Activated T-helper 1 cell treated with anti-CD3 and anti-CD28 coated beads, Interleukin-2, amount 50 U/mL, for 16 hours (primary cell): ENCODE data around the gene SOD3.

ENCODE experiments used
- DNase-seq, 2 donors: peaks; one replicate each; pipeline ENCODE4 v3.0.0-alpha.2; 2020; ENCODE audit warnings: low read depth in 1 of 2, low spot score in 1 of 2

The SOD3 gene

DNA sequence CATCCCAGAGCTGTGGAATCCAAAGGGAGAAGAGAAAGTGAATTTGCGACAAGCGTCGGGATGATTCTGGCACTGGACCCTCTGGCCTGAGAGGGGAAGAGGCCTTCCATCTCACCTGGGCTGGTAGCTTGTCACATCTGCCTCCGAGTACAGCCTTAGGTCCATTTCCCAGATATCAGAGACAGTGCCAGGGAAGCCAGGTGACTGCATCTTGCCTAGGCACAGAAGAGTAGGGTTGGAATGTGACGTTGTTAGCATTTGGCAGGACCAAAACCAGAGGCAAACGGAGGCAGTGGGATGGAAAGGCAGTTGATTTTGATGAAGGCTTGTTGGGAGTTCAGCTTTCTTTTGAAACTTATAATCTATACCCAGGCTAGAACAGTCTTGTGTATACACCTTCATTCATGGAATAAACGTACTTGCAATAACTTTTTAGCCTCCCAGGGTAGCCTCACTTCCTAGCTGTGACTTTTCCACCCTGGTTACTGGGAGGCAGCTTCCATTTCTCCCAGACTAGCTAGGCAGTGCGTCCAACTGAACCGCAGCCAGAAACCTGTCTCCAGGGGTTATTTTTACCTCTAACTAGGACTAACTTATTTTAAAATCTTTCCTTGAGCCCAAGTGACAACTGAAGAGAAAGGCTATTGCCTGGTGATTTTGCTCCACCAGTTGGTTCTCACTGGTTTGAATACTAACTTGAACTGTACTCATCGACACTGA lies 5.9 kb downstream of the SOD3 start:
- no peak for DNase-seq

DNA sequence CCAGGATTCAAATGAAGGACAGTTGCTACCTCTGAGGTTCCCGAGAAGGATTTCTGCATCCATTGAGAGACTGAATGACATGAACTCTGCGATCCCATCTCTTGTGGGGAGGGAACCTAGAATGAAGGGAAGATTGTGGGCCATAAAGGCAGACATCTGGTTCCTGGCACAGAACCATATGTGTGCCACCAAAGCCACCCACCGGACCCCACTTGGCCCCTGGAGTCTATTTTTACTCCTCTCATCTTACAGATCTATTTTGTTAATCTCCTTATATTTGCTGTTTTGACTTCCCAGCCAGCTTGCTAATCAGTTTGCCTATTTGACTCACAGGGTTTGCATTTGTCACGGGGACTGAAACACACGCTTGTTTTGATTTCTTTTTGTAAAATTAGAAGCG lies 7.3 kb downstream of the SOD3 start:
- no peak for DNase-seq

DNA sequence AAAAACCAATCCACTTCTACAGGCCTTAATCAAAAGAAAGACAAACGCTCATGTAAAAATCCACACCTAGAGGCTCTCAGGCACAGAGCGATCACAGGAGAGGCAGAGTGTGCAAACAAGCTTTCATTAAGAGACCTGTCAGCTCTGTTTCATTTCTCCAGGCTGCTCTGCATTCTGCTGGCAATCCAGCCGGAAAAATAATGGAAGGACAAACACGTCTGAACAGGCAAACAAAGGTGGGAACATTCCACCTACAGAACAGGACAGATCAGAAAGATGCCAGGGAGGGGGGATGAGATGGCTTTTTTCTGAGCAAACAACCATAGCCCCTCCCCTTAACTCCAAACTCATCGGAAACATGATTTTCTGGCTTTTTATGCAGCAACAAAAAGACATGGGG lies 9.7 kb downstream of the SOD3 start:
- DNase-seq = no peak

DNA sequence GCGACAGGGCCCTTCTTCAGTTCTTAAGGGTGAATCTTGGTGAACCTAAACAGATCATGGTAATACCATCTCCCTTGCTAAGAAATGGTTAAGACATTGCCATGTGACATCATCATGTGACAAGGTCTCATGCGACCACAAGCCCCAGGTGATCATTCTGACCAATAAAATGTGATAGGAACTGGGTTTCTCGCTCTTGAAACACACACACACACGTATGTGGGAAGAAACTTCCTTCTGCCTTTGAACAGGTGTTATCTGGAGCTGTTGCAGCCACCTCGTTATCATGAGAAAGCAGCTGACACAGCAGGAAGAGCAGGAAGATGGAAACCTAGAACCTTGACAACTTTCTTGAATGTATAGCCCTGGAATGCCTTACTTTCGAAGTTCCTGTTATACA lies 10.2 kb downstream of the SOD3 start:
- DNase-seq = no peak

DNA sequence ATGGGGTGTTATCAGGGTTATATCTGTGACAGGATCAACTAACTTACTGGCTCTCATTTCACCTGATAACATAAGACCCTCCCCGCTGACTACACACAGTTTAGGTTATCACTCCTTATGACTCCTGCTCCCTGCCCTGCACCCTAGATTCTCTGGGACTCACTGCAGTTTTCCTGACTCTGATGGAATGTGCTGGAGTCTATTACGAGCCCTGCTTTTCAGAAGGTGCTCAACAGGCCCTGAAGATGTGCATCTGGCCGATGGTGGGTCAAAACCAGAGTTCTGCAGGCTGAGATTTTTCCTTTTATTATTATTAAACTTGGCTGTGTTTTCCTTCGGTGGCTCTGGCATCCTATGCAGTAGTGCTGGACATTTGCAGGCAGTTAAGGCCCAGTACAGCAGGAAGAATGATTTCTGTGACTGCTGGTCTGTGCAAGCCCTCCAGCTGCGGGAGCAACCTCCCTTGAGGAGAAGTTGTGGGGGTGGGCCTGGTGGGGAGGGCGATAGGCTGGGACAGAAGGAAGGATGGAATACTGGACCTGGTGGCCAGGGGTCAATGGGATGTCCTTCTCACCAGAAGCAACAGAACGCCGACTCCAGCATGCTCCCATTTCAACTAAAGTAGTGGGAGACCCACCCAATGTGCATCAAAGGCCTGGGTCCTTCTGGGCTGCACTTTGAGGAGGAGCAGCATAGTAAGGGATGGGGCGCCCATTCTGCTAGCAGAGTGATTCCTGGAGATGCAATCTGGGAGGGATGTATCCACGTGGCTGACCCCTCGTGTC lies 11.0 kb downstream of the SOD3 start:
- no peak for DNase-seq

DNA sequence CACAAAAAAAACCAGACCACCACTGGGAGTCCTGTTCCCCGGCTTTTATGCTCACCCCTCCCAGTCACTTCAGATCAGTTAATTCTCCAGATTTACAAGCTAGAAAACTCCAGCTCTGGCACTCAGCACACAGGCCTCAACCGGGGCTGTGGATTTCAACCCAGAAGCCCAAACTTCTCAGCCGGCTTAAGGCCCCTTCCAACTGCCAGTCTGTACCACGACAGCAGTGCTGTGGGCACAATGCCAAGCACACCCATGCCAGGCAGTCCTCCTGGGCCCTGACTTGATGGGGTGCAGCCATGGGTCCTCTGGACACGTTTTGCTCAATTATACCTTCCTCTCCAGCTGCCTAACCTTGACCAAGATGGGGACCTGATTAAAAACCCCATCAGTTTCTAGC lies 12.2 kb downstream of the SOD3 start:
- DNase-seq = no peak

DNA sequence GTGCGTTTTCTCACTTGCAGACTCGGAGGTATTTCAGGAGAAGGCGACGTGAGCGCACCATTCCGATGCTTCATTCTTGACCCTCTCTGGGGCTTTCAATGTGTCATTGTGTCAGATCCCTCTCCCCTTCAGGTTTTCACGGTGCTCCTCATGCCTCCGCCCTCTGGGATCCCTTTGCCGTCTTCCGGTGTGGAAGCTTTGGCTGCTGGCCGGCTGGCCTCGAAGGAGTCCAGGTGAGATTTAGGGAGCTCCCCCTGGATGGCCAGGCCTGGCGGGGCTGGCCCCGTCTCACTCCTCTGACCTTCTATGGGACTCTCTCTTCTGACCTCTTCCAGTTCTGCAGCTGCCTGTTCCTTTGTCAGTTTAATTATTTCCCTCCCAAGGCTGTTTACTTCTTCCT lies 12.9 kb downstream of the SOD3 start:
- DNase-seq = no peak

DNA sequence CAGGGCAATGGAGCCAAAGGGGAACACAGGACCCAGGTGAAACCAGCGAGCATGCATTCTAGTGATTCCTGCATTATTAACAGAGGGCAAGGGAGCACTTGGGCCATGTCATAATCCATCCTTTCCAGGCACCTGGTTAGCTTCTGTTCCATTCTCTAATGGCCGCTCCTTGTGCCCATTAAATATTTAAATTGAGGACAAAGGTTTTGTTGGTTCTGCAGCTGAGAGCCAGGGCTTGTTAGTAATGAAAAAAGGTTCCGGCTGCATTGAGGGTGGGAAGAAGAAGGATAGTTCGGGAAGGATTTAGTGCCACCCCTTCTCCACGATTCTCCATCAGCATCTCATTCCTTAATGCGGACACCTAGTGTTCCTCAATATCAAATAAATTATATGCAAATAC lies 13.6 kb downstream of the SOD3 start:
- DNase-seq = no peak

DNA sequence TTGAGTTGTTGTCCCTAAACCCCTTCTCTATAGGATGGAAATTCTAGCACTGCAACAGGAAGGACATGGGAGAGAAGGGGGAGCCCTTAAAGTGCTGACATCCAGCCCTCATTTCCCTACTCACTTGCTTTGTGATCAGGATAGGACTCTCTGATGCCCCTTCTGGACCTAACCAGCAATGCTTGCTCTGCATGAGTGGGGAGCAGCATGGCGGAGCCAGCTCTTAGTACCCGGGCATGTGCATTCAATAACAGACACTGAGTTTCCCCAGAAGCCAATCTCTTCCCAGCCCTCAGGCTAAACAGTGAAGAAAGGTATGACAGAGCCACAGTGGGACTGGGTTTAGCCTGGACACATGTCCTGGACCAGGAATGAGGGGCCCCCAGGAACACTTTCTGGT lies 14.0 kb downstream of the SOD3 start:
- DNase-seq = no peak

DNA sequence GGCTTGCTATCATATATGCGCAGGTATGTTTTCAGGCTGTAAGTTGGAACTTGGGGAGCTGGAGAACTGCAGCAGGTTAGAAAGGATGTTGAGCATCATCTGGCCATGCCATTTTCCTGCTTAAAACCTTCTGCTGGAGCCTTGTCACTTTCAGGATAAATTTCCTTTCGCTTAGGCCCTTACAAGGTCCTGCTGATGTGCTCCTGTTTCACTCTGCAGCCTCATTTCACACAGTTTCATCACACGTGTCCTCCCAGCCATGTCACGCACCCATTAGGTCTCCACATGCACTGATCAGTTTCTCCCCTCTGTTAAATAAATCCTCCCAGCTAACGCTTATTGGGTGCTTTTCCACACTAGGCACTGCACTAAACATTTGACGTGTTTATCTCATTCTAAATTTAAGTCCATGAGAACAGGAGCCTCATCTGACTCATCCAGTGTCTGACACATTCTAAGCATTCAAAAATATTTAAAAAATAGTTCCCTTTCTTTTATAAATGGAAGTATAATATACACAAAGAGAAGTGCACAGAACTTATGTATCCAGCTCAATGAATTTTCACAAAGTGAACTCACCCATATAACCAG lies 14.5 kb downstream of the SOD3 start:
- no peak for DNase-seq

DNA sequence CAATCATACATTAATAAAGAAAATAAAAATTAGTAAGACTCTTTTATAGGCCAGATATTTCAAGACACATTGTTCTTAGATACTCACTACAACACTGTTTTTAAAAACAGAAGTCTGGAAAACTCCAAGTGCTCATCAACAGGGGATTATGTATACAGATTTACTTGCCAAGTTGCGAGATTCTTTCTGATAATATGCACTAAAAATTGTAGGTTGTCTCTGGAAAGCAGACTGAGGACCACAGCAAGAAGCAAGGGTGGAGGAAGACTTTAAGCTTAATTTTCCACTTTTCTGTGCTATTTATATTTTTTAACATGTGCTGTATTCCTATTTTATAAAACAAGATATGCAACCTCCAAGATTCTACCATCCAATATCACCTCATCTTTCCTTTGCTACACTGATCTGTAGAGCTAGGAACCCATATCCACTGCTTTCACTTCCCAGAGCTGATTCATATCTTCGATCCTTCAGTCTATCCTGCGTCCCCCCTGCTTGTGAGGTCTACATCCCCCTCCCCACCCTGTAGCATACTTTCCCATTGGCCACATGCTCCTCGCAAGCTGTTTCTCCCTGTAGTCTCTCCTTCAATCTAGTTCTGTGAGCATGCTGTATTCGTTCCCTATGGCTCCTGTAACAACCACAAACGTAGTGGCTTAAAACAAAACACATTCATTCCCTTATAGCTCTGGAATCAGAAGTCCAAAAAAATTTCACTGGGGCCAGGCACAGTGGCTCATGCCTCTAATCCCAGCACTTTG lies 15.7 kb downstream of the SOD3 start:
- DNase-seq = no peak

DNA sequence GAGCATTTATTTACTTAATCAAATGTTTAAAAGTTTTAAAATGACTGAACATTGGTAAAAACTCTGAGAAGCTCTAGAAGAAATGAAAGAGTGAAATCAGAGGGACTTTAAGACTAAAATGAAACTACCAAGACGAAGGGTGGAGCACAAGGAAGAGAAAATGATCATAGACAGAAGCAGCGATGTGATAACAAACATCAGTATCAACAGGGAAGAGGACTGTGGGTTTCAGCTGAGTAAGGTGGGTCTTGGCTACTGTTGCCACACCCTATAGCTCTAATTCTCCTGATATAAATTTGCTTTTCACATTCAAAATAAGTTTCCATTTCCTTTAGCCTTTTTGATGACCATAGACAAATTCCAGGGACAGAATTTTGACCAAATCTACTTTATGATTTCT lies 18.4 kb downstream of the SOD3 start:
- DNase-seq = no peak

DNA sequence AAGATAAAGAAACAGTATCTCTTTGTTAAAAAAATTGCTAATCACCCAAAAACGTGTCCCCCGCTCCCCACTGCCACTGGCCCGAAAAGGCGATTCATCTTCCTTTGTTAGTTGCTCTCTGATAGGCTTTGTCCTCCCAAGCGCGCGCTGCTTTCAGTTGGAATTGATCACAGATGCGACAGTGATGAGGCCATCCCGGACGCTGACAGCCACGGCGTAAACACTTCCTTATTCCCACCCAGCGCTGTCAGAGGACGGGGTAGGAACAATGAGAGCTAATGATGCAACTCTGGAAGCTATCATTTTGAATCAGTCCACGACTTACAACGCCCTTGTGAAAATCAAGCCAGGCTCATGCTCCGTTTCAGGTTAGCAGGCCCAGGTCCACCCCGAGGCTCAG lies 21.4 kb downstream of the SOD3 start:
- DNase-seq = no peak

DNA sequence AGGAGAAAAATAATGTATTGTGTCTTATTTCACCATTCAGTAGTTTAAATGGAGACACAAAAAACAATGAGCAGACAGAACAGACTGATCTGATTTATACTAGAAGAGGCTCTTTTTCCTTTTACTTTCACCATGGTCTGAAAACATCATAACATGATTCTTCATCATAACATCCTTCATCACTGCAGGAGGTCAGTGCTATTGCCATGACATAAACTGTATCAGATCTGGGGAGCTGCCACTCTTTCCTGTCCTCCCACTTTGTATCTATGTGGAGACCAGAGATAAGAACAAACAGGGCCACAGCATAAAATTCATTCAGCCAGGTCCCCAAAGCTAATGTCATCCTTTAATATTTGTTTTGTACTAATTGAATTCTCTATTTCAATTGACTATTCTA lies 25.2 kb downstream of the SOD3 start:
- DNase-seq = no peak

DNA sequence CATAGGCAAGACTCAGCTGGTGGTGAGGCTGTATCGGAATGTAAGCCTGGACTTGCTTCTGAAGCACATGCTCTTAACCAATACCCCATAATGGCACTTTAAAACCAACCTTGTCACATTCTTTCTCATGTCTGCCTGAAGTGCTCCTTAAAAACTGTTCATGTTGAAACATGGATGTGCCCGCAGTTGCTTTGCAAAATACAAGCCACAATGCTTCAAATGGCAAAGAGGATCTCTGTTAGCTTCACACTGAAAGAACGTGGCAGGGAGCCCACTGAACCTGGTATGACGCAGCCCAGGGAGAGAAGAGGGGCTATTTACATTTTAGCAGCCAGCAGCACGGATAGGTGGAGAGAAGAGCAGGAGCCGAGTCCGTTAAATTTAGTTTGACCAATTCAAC lies 29.3 kb downstream of the SOD3 start:
- no peak for DNase-seq

DNA sequence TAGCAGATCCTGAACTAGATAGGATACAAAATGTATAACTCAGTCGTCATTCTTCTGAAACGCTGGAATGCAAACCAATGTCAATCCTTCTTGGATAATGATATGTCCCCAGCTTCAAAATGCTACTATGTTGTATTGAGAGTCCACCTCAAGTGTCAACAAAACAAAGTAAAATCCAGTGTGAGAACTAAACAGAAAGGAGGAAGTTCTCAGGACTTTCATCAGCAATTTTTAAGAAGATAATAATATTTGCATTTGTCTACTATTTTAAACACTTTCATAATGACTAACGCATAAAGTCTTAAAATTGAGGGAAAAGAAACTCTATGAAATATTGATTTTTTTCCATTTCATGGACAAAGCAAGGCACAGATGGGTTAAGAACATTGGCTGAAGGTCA lies 36.3 kb downstream of the SOD3 start:
- no peak for DNase-seq

DNA sequence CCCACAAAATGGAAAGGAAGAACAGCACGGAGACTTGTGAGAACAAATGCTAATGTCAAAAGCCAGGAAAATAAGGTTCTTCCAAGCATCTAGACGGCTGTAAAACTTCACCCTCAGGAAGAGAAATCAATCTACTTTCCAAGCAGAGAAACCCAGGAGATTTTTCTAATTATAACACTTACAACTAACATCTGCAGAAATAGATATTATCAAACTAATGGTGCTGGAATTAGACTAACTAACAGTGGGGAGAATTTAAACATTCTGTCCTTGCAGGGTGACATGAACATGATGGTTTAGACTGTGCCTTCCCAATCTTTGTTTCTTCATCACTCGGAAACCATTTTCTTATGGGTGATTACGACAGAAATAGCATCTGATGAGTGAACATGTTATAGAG lies 40.3 kb downstream of the SOD3 start:
- no peak for DNase-seq

DNA sequence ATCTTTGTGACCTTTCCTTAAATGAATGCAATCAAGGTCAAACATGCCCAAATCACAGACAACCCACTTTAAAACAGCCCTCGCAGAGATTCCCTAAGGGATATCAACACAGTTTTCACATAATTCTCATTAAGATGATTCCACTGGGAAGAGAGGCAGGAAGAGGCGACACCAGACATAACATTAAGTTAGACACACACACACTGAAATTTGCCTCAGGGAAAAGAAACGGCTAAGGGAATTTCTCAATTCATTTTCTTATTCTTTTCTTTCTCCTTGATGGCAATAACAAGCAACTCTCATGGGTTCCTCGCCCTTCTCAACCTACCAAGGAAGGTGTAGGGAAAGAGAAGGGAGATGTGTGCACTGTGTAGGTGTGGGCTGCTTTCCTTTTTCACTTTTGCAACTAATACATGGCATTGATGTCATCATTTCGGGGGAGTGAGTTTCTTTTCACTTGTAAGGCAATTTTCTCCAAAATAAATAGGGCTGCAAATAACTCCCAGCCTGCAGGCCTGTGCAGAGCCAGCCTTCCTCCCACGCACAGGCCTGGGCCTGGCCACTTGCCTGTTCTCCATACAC lies 41.4 kb downstream of the SOD3 start:
- no peak for DNase-seq

DNA sequence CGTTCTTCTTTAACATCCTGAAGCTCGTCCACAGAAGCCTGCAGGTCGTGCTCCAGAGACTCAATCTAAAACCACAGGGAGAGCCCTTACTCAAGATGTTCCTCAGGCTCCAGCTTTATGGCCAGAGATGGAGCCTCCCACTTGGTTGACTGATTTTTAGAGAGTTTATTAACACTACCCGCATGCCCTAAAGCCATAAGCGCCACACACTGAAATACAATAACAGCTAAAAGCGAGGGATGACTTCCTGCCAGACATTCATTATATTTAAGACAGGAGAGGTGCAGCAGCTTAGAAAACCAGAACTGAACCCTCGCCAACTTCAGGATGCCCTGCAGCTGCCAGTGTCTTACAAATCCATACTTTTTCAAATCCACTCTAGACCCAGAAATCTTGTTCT lies 42.0 kb downstream of the SOD3 start:
- no peak for DNase-seq

DNA sequence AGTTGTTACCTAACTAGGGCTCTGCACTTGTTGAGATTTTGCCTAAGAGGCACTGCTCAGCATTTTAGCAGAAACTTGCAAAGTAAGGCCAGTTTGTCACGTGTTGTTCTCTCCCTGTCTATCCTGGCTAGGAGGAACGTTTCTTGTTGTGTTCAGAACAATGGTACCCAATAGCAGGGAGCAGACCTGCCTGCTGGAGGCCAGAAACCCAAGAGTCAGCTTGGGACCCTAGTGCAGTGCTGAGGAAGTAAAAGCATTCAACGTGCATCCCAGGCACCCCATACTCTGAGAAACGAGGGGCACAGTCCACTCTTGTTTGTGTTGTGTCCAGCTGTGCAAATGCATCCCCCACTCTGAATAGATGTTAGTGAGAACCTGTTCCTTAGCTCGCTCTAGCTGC lies 42.4 kb downstream of the SOD3 start:
- DNase-seq = no peak

DNA sequence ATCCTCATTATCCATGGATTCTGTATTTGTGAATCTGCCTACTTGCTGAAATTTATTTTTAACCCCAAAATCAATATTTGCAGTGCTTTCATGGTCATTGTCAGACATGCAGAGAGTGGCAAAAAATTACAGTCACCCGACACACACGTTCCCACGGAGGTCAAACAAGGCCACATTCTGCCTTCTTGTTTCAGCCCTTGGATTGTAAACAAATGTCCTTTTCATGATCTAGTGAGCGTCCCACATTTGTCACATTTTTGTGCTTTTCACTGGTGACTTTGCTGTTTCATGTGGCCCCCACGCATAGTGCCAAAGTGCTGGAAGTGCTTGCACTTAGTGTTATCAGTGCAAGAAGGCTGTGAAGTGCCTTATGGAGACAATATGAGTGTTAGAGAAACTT lies 45.0 kb downstream of the SOD3 start:
- DNase-seq = no peak
